Vagina (tissue), 2 donors: ENCODE data around the gene LRP2. TPM values are rescaled to one million over a fixed set of nuclear protein-coding genes. Genes with fewer than 3 reads are reported as not detected.

Experiments used
- DNase-seq, 2 donors: peaks; one replicate each; pipeline ENCODE4 v3.0.0-alpha.2; 2017; ENCODE audit errors: extremely low spot score in 2 of 2
- H3K27ac ChIP-seq: fragments of 200-600 bp; sonication (generic); one replicate; pipeline ENCODE4 v1.5.1; 2019
- H3K27me3 ChIP-seq: fragments of 200-600 bp; sonication (generic); one replicate; pipeline ENCODE4 v1.5.1; 2019
- H3K36me3 ChIP-seq, 2 donors: fragments of 200-600 bp; sonication (generic); one replicate each; pipeline ENCODE4 v1.5.1; 2017 to 2019
- H3K4me1 ChIP-seq: fragments of 200-600 bp; sonication (generic); one replicate; pipeline ENCODE4 v1.5.1; 2019
- H3K4me3 ChIP-seq, 2 donors: fragments of 200-600 bp; sonication (generic); 1 replicate in 1 of 2; 2 replicates in 1 of 2; pipeline ENCODE4 v1.5.1; 2016 to 2019
- H3K9me3 ChIP-seq: fragments of 200-600 bp; sonication (generic); one replicate; pipeline ENCODE4 v1.5.1; 2019
- CTCF ChIP-seq, 3 experiments: fragments of 450-650 bp in 2 of 3; fragments of 200-600 bp in 1 of 3; sonication (generic) in 1 of 3; IDR thresholded peaks; one replicate each; pipeline ENCODE4 v1.5.1; 2017 to 2019; ENCODE audit warnings: antibody characterized with exemption in 3 of 3, mild to moderate bottlenecking in 2 of 3, moderate library complexity in 2 of 3
- POLR2A ChIP-seq, 2 donors: fragments of 450-650 bp; IDR thresholded peaks; one replicate each; pipeline ENCODE4 v1.6.1; 2017; ENCODE audit warnings: antibody characterized with exemption in 2 of 2, mild to moderate bottlenecking in 2 of 2, moderate library complexity in 2 of 2
- POLR2AphosphoS5 ChIP-seq, 2 donors: sonication (generic); formaldehyde crosslinking; IDR thresholded peaks; one replicate each; pipeline ENCODE4 v1.9.0; 2017; ENCODE audit warnings: antibody characterized with exemption in 2 of 2, mild to moderate bottlenecking in 2 of 2, low read depth in 1 of 2; ENCODE audit not compliant: insufficient read depth in 1 of 2
- intact Hi-C: fragments of 100-400 bp; cut with DNase I; formaldehyde crosslinking; loops from one replicate; pipeline ENCODE4 v1.15.1; 2023
- total RNA-seq: library from RNA; depleted of rRNA; stranded (reverse); fragments of >200 nt; gene quantifications from one replicate; pipeline ENCODE4 v1.2.3, GENCODE V29; 2016

Gene LRP2
- total RNA-seq, 1 donor from 2014 or later, result not detected

- intact Hi-C loops, result no loop called here
- no peak for DNase-seq
- Histone ChIP-seq H3K27ac (no peak overlapping the region), H3K4me1 (no peaks in the 10 kb centered on the region), H3K36me3 (no peaks in the 10 kb centered on the region), H3K9me3 (no peaks in the 10 kb centered on the region), H3K27me3 (no peaks in the 10 kb centered on the region), H3K4me3 (no peak overlapping the region)
- TF ChIP-seq POLR2A (IDR thresholded peaks at IDR 0.05) (no peak), CTCF (IDR thresholded peaks at IDR 0.05) (no peak), POLR2AphosphoS5 (IDR thresholded peaks at IDR 0.05; ENCODE audit: insufficient read depth in 1 of 2, low read depth in 1 of 2) (no peak)
Measured at GRCh38 chr2:169172151-169172735, 190.1 kb downstream of the LRP2 start.

GRCh38 chr2:169165791-169166190 is 196.5 kb downstream of the LRP2 start:
- no peak for DNase-seq
- no peak overlapping the region for H3K4me3 ChIP-seq
- H3K27ac ChIP-seq, result no peak overlapping the region
- TF ChIP-seq POLR2AphosphoS5 (IDR thresholded peaks at IDR 0.05; ENCODE audit: insufficient read depth in 1 of 2, low read depth in 1 of 2) (no peak), CTCF (IDR thresholded peaks at IDR 0.05) (no peak), POLR2A (IDR thresholded peaks at IDR 0.05) (no peak)
- no peaks in the 10 kb centered on the region for H3K9me3 ChIP-seq
- intact Hi-C loops, result no loop called here
- H3K36me3 ChIP-seq, result no peaks in the 10 kb centered on the region
- H3K27me3 ChIP-seq, result no peaks in the 10 kb centered on the region
- no peaks in the 10 kb centered on the region for H3K4me1 ChIP-seq

GRCh38 chr2:169164311-169164710 is 198.0 kb downstream of the LRP2 start:
- TF ChIP-seq POLR2A (IDR thresholded peaks at IDR 0.05) (no peak), POLR2AphosphoS5 (IDR thresholded peaks at IDR 0.05; ENCODE audit: insufficient read depth in 1 of 2, low read depth in 1 of 2) (no peak), CTCF (IDR thresholded peaks at IDR 0.05) (no peak)
- no peak overlapping the region for H3K4me3 ChIP-seq
- H3K27ac ChIP-seq, result no peak overlapping the region
- intact Hi-C loops, result no loop called here
- no peaks in the 10 kb centered on the region for H3K27me3 ChIP-seq
- H3K9me3 ChIP-seq, result no peaks in the 10 kb centered on the region
- no peak for DNase-seq
- H3K4me1 ChIP-seq, result no peaks in the 10 kb centered on the region
- no peaks in the 10 kb centered on the region for H3K36me3 ChIP-seq

GRCh38 chr2:169162613-169163012 is 199.7 kb downstream of the LRP2 start:
- no peak overlapping the region for H3K4me3 ChIP-seq
- no peak for DNase-seq
- no peaks in the 10 kb centered on the region for H3K36me3 ChIP-seq
- H3K27ac ChIP-seq, result no peak overlapping the region
- H3K9me3 ChIP-seq, result no peaks in the 10 kb centered on the region
- TF ChIP-seq CTCF (IDR thresholded peaks at IDR 0.05), result no peak
- no peak for TF ChIP-seq POLR2AphosphoS5 (IDR thresholded peaks at IDR 0.05; ENCODE audit: insufficient read depth in 1 of 2, low read depth in 1 of 2)
- no peak for TF ChIP-seq POLR2A (IDR thresholded peaks at IDR 0.05)
- intact Hi-C loops, result no loop called here
- H3K27me3 ChIP-seq, result no peaks in the 10 kb centered on the region
- H3K4me1 ChIP-seq, result no peaks in the 10 kb centered on the region

- Histone ChIP-seq H3K4me1 (no peaks in the 10 kb centered on the region), H3K27ac (no peak overlapping the region), H3K36me3 (no peaks in the 10 kb centered on the region), H3K9me3 (no peaks in the 10 kb centered on the region), H3K27me3 (no peaks in the 10 kb centered on the region), H3K4me3 (no peak overlapping the region)
- no peak for DNase-seq
- intact Hi-C loops, result no loop called here
- TF ChIP-seq CTCF (IDR thresholded peaks at IDR 0.05) (no peak), POLR2AphosphoS5 (IDR thresholded peaks at IDR 0.05; ENCODE audit: insufficient read depth in 1 of 2, low read depth in 1 of 2) (no peak), POLR2A (IDR thresholded peaks at IDR 0.05) (no peak)
Measured at GRCh38 chr2:169160926-169161481, 201.3 kb downstream of the LRP2 start.
